ENCODE results near the gene SFXN5. TPM values are rescaled to one million over a fixed set of nuclear protein-coding genes. Genes with fewer than 3 reads are reported as not detected.

SFXN5 gene
- total RNA-seq, 2 donors from 2014 or later = 12.8 to 23.2 TPM

GRCh38 chr2:73072129-73072395 is 550 bp upstream of the SFXN5 start:
- no peaks in the 10 kb centered on the region for H3K27me3 ChIP-seq (replicated peaks; ENCODE audit: insufficient read depth)
- H3K4me1 ChIP-seq (replicated peaks) = peaks cover 2% of the 10 kb centered on the region
- intact Hi-C loops (cut with DNase I) = loop anchor here (10.0 kb wide), 1 partner anchor 177 kb away; no protein-coding TSS in a partner anchor
- WGBS = 5% methylated on average over 11 of the region's 11 CpGs
- H3K9me3 ChIP-seq = no peaks in the 10 kb centered on the region
- H3K4me3 ChIP-seq = peak overlapping the region; percentile 80 to 82
- peak; percentile 44 for DNase-seq (ENCODE audit: low spot score)
- TF ChIP-seq POLR2A (IDR thresholded peaks at IDR 0.05) (no peak), CTCF (IDR thresholded peaks at IDR 0.05) (no peak), POLR2AphosphoS5 (IDR thresholded peaks at IDR 0.05) (no peak)
- no peaks in the 10 kb centered on the region for H3K36me3 ChIP-seq
- peak overlapping the region; percentile 76 to 87 for H3K27ac ChIP-seq

- H3K4me3 ChIP-seq = peak overlapping the region; percentile 80 to 82
- peaks cover 2% of the 10 kb centered on the region for H3K4me1 ChIP-seq (replicated peaks)
- peak overlapping the region; percentile 76 to 87 for H3K27ac ChIP-seq
- intact Hi-C loops (cut with DNase I) = loop anchor here (2.0 to 10.0 kb wide), 2 partner anchors 42 to 176 kb away; partner anchors contain the start of gene RAB11FIP5
- H3K36me3 ChIP-seq = no peaks in the 10 kb centered on the region
- WGBS = under 1% methylated on average over 60 of the region's 83 CpGs
- no peaks in the 10 kb centered on the region for H3K9me3 ChIP-seq
- TF ChIP-seq POLR2AphosphoS5 (IDR thresholded peaks at IDR 0.05) (no peak), POLR2A (IDR thresholded peaks at IDR 0.05) (peak; percentile 34)
- no peaks in the 10 kb centered on the region for H3K27me3 ChIP-seq (replicated peaks; ENCODE audit: insufficient read depth)
- no peak for DNase-seq (ENCODE audit: low spot score)
These were observed 711 bp downstream of the SFXN5 start for GRCh38 chr2:73070643-73071359.

- WGBS = 16% methylated on average over 29 of the region's 29 CpGs
- TF ChIP-seq CTCF (IDR thresholded peaks at IDR 0.05) (no peak), POLR2AphosphoS5 (IDR thresholded peaks at IDR 0.05) (no peak), POLR2A (IDR thresholded peaks at IDR 0.05) (no peak)
- Histone ChIP-seq H3K27ac (peak overlapping the region; percentile 76 to 87), H3K36me3 (no peaks in the 10 kb centered on the region), H3K4me3 (peak overlapping the region; percentile 80 to 82), H3K4me1 (replicated peaks) (peaks cover 2% of the 10 kb centered on the region), H3K27me3 (replicated peaks; ENCODE audit: insufficient read depth) (no peaks in the 10 kb centered on the region), H3K9me3 (no peaks in the 10 kb centered on the region)
- DNase-seq (ENCODE audit: low spot score) = no peak
- intact Hi-C loops (cut with DNase I) = loop anchor here (2.0 to 10.0 kb wide), 2 partner anchors 43 to 175 kb away; partner anchors contain the start of gene RAB11FIP5
These were observed 1.5 kb downstream of the SFXN5 start for GRCh38 chr2:73069855-73070642.

GRCh38 chr2:73069041-73069854 is 2.3 kb downstream of the SFXN5 start:
- Histone ChIP-seq H3K9me3 (no peaks in the 10 kb centered on the region), H3K27me3 (replicated peaks; ENCODE audit: insufficient read depth) (no peaks in the 10 kb centered on the region), H3K4me1 (replicated peaks) (peaks cover 2% of the 10 kb centered on the region), H3K4me3 (peak overlapping the region in 1 of 2 donors; percentile 82), H3K36me3 (no peaks in the 10 kb centered on the region), H3K27ac (peak overlapping the region in 1 of 2 donors; percentile 87)
- WGBS = 65% methylated on average over 7 of the region's 7 CpGs
- intact Hi-C loops (cut with DNase I) = no loop called here
- DNase-seq (ENCODE audit: low spot score) = peak; percentile 39
- TF ChIP-seq POLR2A (IDR thresholded peaks at IDR 0.05) (no peak), POLR2AphosphoS5 (IDR thresholded peaks at IDR 0.05) (peak; percentile 59)

GRCh38 chr2:73068147-73068546 is 3.4 kb downstream of the SFXN5 start:
- Histone ChIP-seq H3K9me3 (no peaks in the 10 kb centered on the region), H3K27ac (no peak overlapping the region), H3K4me1 (replicated peaks) (peaks cover 2% of the 10 kb centered on the region), H3K27me3 (replicated peaks; ENCODE audit: insufficient read depth) (no peaks in the 10 kb centered on the region), H3K36me3 (no peaks in the 10 kb centered on the region), H3K4me3 (no peak overlapping the region)
- intact Hi-C loops (cut with DNase I) = no loop called here
- no peak for DNase-seq (ENCODE audit: low spot score)
- 100% methylated on average over 2 of the region's 2 CpGs for WGBS
- TF ChIP-seq POLR2AphosphoS5 (IDR thresholded peaks at IDR 0.05) = no peak
- no peak for TF ChIP-seq CTCF (IDR thresholded peaks at IDR 0.05)
- TF ChIP-seq POLR2A (IDR thresholded peaks at IDR 0.05) = no peak

Data from prostate gland (tissue), 2 donors.